ENCODE results near the gene NR1H2. TPM values are rescaled to one million over a fixed set of nuclear protein-coding genes. Genes with fewer than 3 reads are reported as not detected.
"Not testable (repeated sequence)": the region's sequence is repeated elsewhere in the genome, so short reads cannot be mapped to it uniquely, and the experiment has no call there.

NR1H2 gene
- 113 and 173 TPM in 2 replicates for total RNA-seq (2014; rRNA removed; shearing (Covaris generic); ENCODE audit: low replicate concordance)

DNA sequence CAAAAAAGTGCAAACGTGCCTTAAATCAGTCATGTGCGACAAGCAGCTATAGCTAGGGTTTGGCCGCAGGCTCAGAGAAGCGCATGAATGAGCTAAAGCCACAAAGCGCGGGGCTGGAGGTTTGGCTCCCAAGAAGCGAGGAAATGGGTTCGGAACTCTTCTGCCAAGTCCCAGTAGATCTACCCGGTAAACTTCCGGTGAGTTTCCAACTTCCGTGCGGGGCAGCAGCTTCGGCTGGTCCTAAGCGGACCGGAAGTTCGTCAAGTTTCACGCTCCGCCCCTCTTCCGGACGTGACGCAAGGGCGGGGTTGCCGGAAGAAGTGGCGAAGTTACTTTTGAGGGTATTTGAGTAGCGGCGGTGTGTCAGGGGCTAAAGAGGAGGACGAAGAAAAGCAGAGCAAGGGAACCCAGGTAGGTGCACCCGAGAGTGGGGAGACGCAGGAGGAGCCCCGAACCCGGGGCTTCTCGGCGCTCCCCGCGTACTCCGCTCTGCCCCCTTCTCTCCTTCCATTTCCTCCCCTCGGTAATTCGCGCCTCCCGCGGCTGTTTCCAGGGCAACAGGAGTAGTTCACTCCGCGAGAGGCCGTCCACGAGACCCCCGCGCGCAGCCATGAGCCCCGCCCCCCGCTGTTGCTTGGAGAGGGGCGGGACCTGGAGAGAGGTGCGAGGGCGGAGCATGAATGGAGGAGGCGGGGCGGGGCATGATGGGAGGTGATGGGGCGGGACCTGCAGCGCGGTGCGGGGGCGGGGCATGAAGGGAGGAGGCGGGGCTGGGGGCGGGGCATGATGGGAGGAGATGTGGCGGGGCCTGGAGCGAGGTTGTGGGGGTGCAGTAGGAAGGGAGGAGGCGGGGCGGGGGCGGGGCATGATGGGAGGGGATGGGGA, at the start of gene NR1H2:
Gene NR1H2, plus strand, starts transcription at position 292 of the 885 bp plus-strand sequence. CDS start 1,149 bp downstream, outside the sequence.
- H3K36me3 ChIP-seq: peaks cover 45% of the 10 kb centered on the region
- peak; percentile 97 for DNase-seq

DNA sequence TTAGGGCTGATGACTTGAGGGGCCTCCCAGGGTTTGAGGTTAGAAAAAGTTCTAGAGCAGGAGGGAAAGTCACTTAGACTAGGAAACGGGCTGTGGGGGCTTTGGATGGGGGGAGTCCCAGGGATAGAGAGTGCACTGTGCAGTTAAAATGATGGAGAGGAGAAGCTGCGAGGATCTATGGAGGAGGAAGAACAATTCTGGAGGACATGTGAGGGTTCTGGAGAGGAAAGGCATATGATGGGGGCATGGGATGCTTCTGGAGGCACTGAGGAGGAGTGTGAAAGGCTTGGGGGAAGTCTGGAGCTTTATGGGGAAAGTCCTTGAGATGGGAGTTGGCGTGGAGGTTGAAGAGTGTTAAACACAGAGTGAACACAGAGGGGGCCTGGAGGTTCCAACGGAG, 49.2 kb upstream of the NR1H2 start:
- Histone ChIP-seq H3K27me3 (peaks cover 46% of the 10 kb centered on the region), H3K4me3 (no peak overlapping the region), H3K36me3 (no peaks in the 10 kb centered on the region), H3K9me3 (peaks cover 2% of the 10 kb centered on the region; the same call in 1 of the 2 replicates)
- DNase-seq: no peak

More for the DNA sequence above, at the start of gene NR1H2:
- no peaks in the 10 kb centered on the region for H3K9me3 ChIP-seq
- H3K4me3 ChIP-seq: peak within 1 kb of the TSS; percentile 100
- H3K27me3 ChIP-seq: no peaks in the 10 kb centered on the region

DNA sequence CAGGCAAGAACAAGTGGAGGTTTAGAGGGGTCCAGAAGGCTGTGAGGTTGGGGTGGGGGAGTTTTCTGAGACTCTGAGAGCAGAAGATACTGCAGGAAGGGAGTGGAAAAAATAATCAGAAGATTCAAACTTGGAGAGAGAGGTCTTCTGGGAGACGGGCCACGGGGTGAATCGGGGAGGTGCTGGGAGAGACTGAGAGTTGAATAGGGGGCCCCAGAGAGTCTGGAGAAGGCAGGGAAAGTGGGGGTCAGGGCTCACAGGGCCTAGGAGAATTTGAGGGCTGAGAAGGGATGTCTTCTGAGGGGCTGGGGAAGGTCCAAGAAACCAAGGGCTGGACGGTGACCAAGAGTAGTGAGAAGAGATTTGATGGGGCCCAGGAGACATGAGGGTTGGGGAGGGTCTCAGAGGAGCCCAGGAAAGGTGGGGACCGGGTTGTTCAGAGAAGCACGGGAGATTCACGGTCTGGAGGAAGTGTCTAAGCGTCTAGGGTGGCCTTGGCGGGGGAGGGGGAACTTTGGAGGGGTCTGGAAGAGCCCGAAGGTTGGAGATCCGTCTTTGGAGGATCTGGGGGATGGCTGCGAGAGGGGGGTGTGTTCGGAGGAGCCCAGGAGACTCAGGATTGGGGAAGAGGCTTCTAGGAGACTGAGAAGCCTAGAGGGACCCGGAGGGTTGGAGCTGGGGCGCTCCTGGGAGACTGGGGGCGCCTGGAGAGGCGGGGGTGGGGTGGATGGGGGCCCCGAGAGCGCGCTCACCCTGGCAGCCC, 48.6 kb upstream of the NR1H2 start:
- H3K27me3 ChIP-seq: peaks cover 44% of the 10 kb centered on the region
- H3K36me3 ChIP-seq: no peaks in the 10 kb centered on the region
- no peak overlapping the region for H3K4me3 ChIP-seq
- H3K9me3 ChIP-seq: peaks cover 2% of the 10 kb centered on the region; the same call in 1 of the 2 replicates
- DNase-seq: no peak

DNA sequence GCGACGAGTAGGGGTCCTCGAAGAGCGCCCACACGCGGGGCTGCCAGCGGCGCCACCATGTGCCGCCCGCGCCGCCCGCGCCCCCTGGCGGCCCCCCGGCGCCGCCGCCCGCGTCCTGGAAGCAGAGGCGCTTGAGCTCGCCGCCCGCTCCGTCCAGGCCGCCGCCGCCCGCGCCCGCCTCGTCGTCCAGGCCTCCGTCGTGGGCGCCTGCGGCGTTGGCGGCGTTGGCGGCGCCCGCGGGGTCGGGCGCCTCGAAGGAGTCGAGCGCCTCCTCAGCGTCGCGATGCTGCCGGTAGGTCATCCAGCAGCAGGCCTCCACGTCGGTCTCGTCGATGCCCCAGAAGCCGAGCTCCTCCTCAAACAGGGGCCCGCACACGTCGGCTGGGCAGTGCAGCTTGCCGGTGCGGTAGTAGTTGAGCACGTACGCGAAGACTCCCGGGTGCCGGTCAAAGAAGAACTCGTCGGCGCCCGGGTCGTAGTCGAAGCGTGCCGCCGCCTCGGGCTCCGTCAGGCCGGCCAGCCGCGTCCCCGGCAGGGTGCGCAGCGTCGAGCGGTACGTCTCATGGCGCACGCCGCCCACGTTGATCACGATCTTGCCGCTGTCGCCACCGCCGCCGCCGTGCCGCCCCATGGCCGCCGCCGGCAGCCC, 47.9 kb upstream of the NR1H2 start:
- H3K9me3 ChIP-seq: peaks cover 2% of the 10 kb centered on the region; the same call in 1 of the 2 replicates
- peaks cover 47% of the 10 kb centered on the region for H3K27me3 ChIP-seq
- H3K36me3 ChIP-seq: no peaks in the 10 kb centered on the region
- H3K4me3 ChIP-seq: no peak overlapping the region
- no peak for DNase-seq

DNA sequence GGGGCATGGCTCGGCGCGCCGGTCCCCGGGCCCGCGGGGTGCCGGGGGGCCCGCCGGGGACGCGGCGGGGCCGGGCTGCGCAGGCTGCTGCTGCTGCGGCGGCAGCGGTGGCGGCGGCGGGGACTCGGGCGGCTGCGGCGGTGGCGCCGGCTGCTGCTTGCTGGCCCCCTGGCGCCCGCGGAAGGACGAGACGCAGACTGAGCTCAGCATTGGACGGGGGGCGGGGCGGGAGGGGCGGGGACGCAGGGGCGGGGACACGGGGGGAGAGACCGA, 47.4 kb upstream of the NR1H2 start:
- DNase-seq: no peak
- peaks cover 2% of the 10 kb centered on the region; the same call in 1 of the 2 replicates for H3K9me3 ChIP-seq
- peaks cover 51% of the 10 kb centered on the region for H3K27me3 ChIP-seq
- no peak overlapping the region for H3K4me3 ChIP-seq
- H3K36me3 ChIP-seq: no peaks in the 10 kb centered on the region

DNA sequence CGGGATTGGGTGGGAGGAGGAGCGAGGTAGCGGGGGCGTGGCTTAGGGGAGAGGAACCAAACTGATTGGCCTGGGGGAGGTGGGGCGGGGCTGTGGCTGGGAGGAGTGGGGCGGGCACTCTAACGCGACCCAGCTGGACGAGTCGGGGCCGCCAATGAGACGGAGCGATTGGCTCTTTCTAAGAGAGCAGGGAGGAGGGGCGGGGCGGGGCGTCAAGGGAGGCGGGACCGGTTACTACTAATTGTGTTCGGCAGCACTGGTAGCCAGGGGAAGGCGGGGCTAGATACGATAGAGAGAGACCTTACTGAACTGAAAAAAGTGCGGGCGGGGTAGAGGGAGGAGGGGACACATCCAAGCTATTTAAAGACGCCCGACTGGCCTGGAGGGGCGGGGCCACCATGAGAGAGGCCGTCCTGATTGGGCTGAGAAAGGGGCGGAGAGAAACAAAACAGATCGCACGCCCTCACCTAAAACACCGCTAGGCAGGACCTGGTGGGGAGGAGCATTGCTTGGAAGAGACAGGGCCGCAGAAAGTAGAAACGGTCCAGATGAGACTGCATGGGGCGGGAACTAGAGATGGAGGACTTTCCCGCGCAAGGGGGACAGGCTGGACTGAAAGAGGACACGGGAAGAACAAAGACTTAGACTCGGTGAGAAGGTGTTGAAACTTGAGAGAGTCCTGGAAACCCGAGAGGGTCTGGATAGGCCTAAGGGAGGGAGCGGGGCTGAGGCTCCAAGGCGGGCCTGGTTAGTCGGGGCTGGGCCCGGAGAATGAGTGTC, 46.9 kb upstream of the NR1H2 start, which contains the start of gene KCNC3:
Gene KCNC3, minus strand, starts transcription at position 232 of the 780 bp plus-strand sequence. CDS start 295 bp downstream, outside the sequence.
- Histone ChIP-seq H3K27me3 (peaks cover 51% of the 10 kb centered on the region), H3K9me3 (peaks cover 2% of the 10 kb centered on the region; the same call in 1 of the 2 replicates), H3K4me3 (no peak within 1 kb of the TSS), H3K36me3 (no peaks in the 10 kb centered on the region)
- DNase-seq: peak; percentile 90

DNA sequence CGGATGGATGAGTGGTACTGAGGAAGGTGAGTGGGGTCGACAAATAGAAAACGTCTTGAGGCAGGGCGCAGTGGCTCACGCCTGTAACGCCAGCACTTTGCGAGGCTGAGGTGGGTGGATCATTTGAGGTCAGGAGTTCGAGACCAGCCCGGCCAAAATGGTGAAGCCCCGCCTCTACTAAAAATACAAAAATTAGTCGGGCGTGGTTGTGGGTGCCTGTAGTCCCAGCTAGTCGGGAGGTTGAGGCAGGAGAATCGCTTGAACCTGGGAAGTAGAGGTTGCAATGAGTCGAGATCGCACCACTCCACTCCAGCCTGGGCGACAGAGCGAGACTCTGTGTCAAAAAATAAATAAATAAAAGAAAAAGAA, 46.3 kb upstream of the NR1H2 start:
- not testable (repeated sequence) for H3K4me3 ChIP-seq, H3K9me3 ChIP-seq, DNase-seq, H3K36me3 ChIP-seq
- peaks cover 51% of the 10 kb centered on the region for H3K27me3 ChIP-seq

DNA sequence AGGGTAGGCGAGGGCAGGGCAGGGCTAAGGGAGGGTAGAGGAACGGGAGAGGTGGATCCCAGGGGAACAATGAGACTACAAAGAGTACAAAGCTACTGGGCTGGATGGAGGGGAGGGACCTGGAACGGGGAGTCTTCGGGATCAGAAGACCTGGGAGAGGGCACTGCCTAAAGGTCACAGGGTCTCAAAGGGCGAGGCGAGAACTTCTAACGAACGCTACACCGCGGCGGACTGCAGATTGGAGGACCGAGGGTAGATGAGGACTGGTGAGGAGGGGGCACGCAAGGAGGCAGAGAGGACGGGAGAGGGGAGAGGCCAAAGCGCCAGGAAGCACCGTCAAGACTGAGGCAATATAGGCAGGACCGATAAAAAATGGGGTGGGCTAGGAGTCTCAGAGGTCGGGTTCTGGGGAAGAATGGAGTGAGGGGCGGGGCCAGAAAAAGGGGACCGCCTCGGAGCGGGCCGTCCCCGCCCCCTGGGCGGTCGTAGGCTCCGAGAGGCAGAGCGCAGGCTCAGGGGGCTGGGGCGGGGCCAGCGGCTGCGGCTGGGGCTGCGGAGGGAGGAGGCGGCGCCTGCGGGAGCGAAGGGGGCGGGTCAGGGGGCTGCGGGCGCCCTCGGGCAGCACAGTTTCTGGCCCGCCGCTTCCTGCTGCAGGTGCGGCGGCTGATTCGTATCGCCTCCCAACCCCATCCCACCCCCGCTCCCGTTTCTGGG, 45.7 kb upstream of the NR1H2 start:
- Histone ChIP-seq H3K27me3 (peaks cover 51% of the 10 kb centered on the region), H3K36me3 (no peaks in the 10 kb centered on the region), H3K9me3 (peaks cover 2% of the 10 kb centered on the region; the same call in 1 of the 2 replicates), H3K4me3 (no peak overlapping the region)
- DNase-seq: peak; percentile 54

DNA sequence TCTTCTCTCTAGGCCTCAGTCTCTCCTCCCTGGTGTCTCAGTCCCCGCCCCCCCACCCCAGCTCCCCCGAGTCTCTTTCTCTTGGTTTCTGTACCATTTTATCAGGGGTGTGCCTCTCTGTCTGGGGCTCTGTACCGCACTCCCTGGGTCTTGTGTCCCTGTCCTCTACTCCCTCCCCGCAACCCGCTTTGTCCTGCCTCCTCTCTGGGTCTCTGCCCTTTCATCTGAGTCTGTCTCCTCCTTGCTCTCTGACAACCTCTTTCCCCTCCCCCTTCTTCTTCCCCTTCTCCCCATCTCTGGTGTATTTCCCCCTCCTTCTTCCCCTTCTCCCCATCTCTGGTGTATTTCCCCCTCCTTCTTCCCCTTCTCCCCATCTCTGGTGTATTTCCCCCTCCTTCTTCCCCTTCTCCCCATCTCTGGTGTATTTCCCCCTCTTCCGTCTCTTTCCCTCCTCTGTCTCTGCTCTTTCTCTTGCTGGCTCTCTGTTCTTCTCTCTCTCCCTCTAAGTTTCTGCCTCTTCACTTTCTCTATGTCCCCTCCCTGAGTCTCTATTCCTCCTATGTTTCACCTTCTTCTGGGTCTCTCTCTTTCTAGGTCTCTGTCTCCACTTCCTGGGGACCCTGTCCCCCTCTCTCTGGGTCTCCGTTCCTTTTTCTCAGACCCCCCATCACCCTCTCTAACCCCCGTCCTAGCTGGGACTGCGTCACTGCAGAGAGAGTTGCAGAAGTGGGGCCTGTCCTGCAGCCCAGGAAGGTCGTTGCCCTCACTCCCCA, 44.9 kb upstream of the NR1H2 start:
- DNase-seq: no peak
- H3K9me3 ChIP-seq: no peaks in the 10 kb centered on the region
- H3K4me3 ChIP-seq: no peak overlapping the region
- peaks cover 43% of the 10 kb centered on the region for H3K27me3 ChIP-seq
- H3K36me3 ChIP-seq: no peaks in the 10 kb centered on the region

DNA sequence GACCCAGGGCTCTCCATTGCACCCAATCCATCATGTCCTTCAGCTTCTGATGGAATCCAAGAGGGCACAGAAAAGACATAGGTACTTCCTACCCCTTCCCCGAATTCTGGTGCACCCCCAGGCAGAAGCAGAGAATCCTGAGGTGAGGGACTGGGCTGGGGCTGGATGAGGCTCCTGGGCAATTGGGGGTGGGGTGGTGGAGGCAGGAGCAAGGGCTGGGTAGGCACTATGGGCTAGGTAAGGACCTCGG, 44.3 kb upstream of the NR1H2 start:
- no peaks in the 10 kb centered on the region for H3K9me3 ChIP-seq
- peaks cover 38% of the 10 kb centered on the region for H3K27me3 ChIP-seq
- no peaks in the 10 kb centered on the region for H3K36me3 ChIP-seq
- no peak overlapping the region for H3K4me3 ChIP-seq
- DNase-seq: no peak

DNA sequence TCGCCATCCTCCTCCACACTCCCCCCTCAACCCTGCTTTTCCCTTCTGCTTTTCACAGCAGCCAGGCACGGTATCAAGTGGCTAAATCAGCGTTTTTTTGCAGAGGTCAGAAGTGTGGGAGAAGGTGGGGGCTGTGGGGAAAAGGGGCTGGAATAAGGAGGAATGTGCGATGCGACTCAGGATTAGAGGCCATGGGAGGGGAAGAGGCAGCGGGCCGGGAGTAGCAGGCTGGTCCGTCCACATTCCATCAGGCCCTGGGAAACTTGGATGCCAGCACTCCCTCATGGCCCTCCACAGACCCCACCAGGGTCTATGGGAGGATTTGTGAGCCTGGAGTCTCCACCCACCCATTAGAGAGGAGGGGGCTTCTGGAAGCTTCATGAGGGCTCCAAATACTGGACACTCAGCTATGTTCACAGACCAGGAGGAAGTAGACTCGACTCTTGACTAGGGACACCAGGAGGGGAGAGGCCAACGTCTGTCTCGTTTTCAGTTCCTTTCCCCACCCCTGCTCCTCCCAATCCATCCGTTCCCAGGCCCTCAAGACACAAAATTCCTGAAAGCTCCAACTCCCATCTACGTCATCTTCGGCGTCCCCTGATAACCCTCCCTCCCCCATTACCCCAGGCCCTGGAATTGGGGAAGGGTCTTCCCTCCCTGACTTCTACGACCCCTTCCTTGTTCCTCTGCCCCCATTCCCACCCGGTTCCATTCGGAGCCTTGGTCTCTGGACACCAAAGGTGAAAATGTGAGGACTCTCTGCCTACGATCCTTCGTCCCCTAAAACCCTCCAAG, 43.8 kb upstream of the NR1H2 start:
- no peaks in the 10 kb centered on the region for H3K9me3 ChIP-seq
- no peaks in the 10 kb centered on the region for H3K36me3 ChIP-seq
- H3K4me3 ChIP-seq: no peak overlapping the region
- no peak for DNase-seq
- peaks cover 33% of the 10 kb centered on the region for H3K27me3 ChIP-seq

DNA sequence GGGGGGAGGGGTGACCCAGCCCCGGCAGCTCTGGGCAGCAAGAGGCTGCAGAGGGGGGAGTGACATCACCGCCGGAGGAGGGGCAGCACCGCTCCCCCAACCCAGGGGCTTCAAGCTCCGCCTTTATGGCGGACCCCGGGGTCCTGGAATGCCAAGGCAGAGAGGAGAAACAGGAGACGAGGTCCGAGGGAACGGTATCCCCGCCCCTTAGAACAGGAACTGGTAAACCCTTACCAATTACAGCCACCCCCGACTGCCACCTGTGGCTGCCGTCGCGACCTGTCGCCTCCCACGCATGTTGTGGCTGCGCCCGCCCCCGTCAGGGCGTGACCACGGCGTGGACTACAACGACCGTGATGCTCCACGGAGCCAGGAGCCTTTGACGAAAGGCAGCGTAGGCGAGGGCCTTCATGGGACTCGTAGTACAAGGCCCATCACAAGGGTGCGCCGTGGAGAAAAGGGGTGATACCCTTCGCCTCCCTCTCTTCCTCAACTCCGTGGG, 43.0 kb upstream of the NR1H2 start:
- Histone ChIP-seq H3K27me3 (peaks cover 28% of the 10 kb centered on the region), H3K36me3 (no peaks in the 10 kb centered on the region), H3K9me3 (no peaks in the 10 kb centered on the region), H3K4me3 (no peak overlapping the region)
- DNase-seq: no peak

DNA sequence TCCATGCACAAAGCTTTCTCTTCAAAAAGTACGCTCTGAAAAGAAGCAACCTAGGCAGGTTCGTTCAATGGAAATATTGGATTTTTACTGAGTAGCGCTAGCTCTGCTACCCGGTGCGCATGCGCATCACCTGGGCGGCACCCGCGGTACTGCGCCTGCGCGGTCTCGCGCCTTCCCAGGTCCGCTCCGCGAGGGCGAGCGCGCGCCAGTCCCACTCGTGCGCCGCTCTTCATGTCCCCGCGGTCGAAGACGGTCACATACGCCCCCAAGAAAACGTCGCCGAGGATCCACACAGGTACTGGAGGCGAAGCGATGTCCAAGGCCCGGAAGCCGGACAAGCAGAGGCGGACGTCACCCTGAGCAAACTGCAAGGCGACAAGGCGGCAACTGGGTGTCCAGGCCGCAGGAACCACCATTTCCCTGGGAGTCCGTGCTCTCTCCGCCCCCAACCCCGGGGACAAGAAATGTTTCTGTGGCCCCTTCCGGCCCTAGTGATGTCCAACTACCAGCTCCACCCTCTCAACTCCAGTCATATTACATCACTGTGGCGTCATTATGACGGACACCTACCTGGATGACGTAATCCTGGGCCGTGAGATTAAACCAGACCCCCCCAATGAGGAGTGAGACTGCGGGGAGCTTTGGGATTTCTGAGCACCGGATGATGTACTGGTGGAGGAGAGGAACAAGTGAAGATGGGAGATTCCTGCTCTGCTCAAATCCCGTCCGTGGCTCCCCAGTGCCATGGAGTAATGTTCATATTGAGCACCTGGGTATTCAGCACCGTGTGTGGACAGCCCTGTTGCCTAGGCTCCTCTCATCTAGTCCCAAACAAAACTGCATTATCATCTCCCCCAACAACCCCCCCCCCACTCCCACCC, 42.3 kb upstream of the NR1H2 start:
- no peak overlapping the region for H3K4me3 ChIP-seq
- no peak for DNase-seq
- H3K27me3 ChIP-seq: peaks cover 25% of the 10 kb centered on the region
- no peaks in the 10 kb centered on the region for H3K36me3 ChIP-seq
- no peaks in the 10 kb centered on the region for H3K9me3 ChIP-seq
